Duodenal mucosa (tissue), 2 donors: Measurements from ENCODE around the gene SYT17.
"Not testable (repeated sequence)": the region's sequence is repeated elsewhere in the genome, so short reads cannot be mapped to it uniquely, and the experiment has no call there.

Experiments used
- H3K27ac ChIP-seq: one replicate; pipeline ENCODE4 v1.7.0; 2013; ENCODE audit warnings: low read depth, low read length
- H3K27me3 ChIP-seq, 2 donors: one replicate each; pipeline ENCODE4 v1.7.0; 2013; ENCODE audit warnings: low read length in 2 of 2, control low read depth in 1 of 2; ENCODE audit not compliant: insufficient read depth in 2 of 2, control insufficient read depth in 1 of 2
- H3K36me3 ChIP-seq, 2 donors: one replicate each; pipeline ENCODE4 v1.7.0; 2013; ENCODE audit warnings: low read length in 2 of 2, control low read depth in 1 of 2; ENCODE audit not compliant: insufficient read depth in 2 of 2, control insufficient read depth in 1 of 2
- H3K4me1 ChIP-seq, 2 donors: one replicate each; pipeline ENCODE4 v1.7.0; 2013; ENCODE audit warnings: low read length in 2 of 2, control low read depth in 1 of 2; ENCODE audit not compliant: insufficient read depth in 2 of 2, control insufficient read depth in 1 of 2
- H3K4me3 ChIP-seq, 2 donors: one replicate each; pipeline ENCODE4 v1.7.0; 2013; ENCODE audit warnings: low read length in 2 of 2, low read depth in 1 of 2
- H3K9ac ChIP-seq, 2 donors: one replicate each; pipeline ENCODE4 v1.7.0; 2013; ENCODE audit warnings: low read length in 2 of 2, low read depth in 1 of 2
- H3K9me3 ChIP-seq, 2 donors: one replicate each; pipeline ENCODE4 v1.7.0; 2013; ENCODE audit warnings: low read length in 2 of 2, control low read depth in 1 of 2; ENCODE audit not compliant: control insufficient read depth in 1 of 2

Gene SYT17

DNA sequence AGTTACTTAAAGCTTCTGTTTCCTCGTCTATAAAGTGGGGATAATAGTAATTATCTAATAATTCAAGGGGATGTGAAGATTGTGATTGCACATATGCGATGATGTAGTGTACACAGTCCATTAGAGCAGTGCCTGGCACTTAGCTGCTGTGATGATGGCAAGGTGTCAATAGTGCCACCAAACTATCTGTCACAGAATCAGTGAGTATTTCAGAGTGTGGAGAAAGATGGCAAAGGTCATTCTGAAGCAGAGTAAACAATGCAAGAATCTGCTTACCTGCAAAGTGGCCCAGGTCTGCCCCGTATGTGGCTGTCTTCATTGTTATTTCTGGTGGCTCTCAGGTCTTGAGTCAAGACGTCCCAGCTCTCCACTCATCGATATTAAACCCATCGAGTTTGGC, 15.1 kb downstream of the SYT17 start:
- Histone ChIP-seq H3K9me3 (no peaks in the 10 kb centered on the region), H3K27ac (no peak overlapping the region), H3K36me3 (no peaks in the 10 kb centered on the region), H3K4me3 (no peak overlapping the region), H3K4me1 (peaks cover 0 to 3% of the 10 kb centered on the region in 2 donors), H3K9ac (no peak overlapping the region), H3K27me3 (no peaks in the 10 kb centered on the region)

DNA sequence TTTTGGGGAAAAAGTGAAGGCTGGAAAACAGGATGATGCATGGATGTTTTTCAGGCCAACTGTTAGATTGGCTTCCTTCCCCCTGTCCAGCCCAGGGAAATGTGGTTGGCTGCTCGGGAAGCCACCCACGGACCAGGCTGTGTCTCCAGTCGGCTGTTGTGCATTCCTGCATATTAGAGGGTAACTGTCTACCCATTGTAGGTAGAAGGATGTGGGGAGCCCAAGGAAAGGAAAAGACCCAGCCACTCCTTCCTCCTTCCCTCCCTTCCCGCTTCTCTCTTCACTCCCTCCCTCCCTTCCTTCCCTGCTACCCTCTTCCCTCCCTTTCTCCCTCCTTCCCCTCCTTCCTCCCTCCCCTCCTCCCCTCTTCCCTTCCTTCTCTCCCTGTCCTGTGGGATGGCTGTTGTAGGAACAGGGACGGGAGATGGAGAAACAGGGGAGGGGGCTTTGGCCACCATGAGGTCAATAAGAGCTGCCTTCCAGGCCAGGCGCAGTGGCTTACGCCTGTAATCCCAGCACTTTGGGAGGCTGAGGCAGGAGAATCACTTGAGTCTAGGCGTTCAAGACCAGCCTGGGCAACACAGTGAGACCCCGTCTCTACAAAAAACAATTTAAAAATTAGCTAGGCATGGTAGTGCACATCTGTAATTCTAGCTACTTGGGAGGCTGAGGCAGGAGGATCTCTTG, 16.9 kb downstream of the SYT17 start:
- Histone ChIP-seq H3K27ac (no peak overlapping the region), H3K9ac (no peak overlapping the region), H3K9me3 (no peaks in the 10 kb centered on the region), H3K4me1 (peaks cover 0 to 3% of the 10 kb centered on the region in 2 donors), H3K36me3 (no peaks in the 10 kb centered on the region), H3K27me3 (no peaks in the 10 kb centered on the region), H3K4me3 (no peak overlapping the region)

DNA sequence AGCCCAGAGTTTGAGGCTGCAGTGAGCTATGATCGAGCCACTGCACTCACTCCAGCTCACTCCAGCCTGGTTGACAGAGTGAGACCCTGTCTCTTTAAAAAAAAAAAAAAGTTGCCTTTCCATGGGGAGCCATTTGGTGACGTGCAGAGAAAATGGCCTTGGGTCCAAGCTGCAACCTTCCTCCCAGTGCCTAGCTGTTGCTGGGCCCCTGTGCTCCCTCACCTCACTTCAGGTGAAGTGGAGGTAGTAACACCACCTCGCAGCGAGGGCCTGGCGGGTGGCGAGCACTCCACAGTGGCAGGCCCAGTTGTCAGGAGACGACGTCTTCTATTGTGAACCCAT, 17.4 kb downstream of the SYT17 start:
- Histone ChIP-seq H3K36me3 (no peaks in the 10 kb centered on the region), H3K27me3 (no peaks in the 10 kb centered on the region), H3K4me1 (peaks cover 0 to 3% of the 10 kb centered on the region in 2 donors), H3K9me3 (no peaks in the 10 kb centered on the region), H3K4me3 (no peak overlapping the region), H3K27ac (no peak overlapping the region), H3K9ac (no peak overlapping the region)

DNA sequence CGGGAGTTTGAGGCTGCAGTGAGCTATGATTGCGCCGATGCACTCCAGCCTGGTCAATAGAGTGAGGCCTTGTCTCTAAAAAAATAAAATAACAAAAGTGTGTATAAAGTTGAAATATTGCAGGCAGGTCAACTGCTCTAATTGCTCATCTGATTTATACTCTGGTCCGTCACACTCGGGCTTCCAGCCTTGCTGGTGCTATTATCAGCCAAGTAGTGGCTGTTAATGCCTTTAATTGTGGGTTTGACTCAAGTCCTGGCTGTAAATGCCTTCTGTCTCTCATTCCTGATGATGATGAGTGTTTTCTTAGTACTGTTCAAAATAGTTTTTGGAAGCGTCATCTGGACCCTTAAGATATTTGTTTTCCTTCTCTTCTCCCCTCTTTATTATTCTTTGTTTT, 18.4 kb downstream of the SYT17 start:
- no peak overlapping the region for H3K9ac ChIP-seq
- peaks cover 0 to 3% of the 10 kb centered on the region in 2 donors for H3K4me1 ChIP-seq
- H3K27ac ChIP-seq: no peak overlapping the region
- no peaks in the 10 kb centered on the region for H3K27me3 ChIP-seq
- no peaks in the 10 kb centered on the region for H3K36me3 ChIP-seq
- H3K4me3 ChIP-seq: no peak overlapping the region
- H3K9me3 ChIP-seq: no peaks in the 10 kb centered on the region

DNA sequence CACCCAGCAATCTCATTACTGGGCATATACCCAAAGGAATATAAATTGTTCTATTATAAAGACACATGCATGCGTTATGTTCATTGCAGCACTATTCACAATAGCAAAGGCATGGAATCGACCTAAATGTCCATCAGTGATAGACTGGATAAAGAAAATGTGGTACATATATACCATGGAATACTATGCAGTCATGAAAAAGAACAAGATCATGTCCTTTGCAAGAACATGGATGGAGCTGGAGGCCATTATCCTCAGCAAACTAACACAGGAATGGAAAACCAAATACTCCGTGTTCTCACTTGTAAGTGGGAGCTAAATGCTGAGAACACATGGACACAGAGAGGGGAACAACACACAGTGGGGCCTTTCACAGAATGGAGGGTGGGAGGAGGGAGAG, 19.9 kb downstream of the SYT17 start:
- H3K27ac ChIP-seq, H3K36me3 ChIP-seq, H3K9ac ChIP-seq, H3K27me3 ChIP-seq, H3K4me3 ChIP-seq, H3K4me1 ChIP-seq, H3K9me3 ChIP-seq: not testable (repeated sequence)

DNA sequence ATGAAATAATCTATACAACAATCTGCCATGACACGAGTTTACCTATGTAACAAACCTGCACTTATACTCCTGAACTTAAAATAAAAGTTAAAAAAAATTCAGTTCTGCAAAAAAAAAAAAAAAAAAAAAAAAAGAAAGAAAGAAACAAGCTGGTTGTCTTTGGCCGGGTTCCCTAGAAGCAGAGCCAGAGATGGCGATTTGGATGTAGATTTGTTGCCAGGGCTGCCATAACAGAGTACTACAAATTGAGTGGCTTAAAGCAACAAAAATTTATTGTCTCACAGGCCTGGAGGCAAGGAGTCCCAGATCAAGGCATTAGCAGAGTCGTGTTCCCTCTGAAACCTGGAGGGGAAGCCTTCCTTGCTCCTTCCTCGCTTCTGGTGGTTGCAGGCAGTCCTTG, 20.4 kb downstream of the SYT17 start:
- Histone ChIP-seq H3K27ac (no peak overlapping the region), H3K4me3 (no peak overlapping the region), H3K27me3 (no peaks in the 10 kb centered on the region), H3K36me3 (no peaks in the 10 kb centered on the region), H3K9ac (no peak overlapping the region), H3K9me3 (no peaks in the 10 kb centered on the region), H3K4me1 (peaks cover 0 to 3% of the 10 kb centered on the region in 2 donors)

DNA sequence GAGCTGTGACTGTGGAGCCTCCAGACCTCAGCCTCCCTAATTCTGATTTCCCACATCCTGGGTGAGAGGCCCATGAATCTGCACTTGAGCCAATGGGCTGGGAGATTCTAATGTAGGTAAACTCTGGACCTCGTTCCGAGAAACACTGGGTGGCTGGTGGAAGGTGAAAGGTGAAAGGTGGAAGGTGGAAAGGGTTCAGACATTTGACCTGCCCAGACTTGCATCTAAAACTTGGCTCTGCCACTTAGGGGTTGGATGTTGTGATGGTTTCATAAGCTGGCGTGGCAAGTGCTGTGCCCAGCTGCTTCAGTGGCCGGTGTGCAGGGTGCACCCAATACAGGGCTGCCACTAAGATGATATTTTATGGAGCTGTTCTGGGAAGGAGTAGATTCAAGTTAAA, 24.8 kb downstream of the SYT17 start:
- Histone ChIP-seq H3K4me1 (no peaks in the 10 kb centered on the region), H3K27me3 (no peaks in the 10 kb centered on the region), H3K4me3 (no peak overlapping the region), H3K27ac (no peak overlapping the region), H3K9me3 (no peaks in the 10 kb centered on the region), H3K9ac (no peak overlapping the region), H3K36me3 (no peaks in the 10 kb centered on the region)

DNA sequence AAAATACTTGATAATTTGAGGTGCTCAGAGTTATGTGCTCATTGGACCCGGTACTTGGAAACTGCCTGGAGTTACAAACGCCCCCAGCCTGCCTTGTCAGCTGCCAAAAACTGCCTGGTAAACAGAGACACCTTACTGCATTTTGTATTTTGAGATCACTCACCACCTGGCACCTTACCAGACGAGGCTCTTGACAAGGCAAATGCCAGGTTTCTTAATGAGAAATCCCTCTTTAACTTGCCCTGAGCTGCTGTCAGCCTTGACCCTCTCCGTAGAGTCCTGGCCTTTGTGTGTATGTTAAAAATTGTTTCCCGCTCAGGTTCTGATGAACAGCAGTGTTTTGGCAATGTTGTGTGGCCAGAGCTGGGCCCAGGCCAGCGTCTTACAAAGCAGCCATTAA, 28.8 kb downstream of the SYT17 start:
- no peak overlapping the region for H3K9ac ChIP-seq
- H3K27ac ChIP-seq: no peak overlapping the region
- H3K36me3 ChIP-seq: no peaks in the 10 kb centered on the region
- H3K27me3 ChIP-seq: no peaks in the 10 kb centered on the region
- peaks cover 6 to 11% of the 10 kb centered on the region in 2 donors for H3K9me3 ChIP-seq
- H3K4me1 ChIP-seq: no peaks in the 10 kb centered on the region
- no peak overlapping the region for H3K4me3 ChIP-seq

DNA sequence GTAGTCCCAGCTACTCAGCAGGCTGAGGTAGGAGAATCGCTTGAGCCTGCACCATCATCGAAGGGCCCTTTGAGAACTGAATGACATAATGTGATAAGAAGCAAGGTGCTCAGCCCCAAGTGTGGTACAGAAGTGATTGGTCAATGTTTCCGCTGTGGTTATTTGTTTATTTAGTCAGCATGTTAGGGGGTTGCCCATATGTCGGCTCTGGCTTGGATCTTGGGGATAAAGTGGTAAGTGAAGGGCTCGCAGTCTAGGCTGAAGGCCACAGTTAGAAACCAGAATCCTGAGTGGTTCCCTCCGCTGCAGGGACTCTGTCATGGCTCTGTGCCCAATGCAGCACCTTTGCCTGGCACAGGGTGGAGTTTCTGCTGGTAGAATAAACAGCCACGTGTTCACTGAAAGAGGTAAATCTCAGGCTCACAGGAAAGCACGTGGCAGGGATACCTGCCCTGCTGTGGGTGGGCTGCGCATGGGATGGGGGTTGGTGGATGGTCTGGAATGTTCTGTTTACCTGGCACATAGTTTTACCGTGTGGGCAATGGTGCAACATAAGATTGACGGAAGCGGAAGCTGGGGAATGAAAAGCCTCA, 35.4 kb downstream of the SYT17 start:
- Histone ChIP-seq H3K4me3 (no peak overlapping the region), H3K9ac (no peak overlapping the region), H3K36me3 (no peaks in the 10 kb centered on the region), H3K27me3 (no peaks in the 10 kb centered on the region), H3K4me1 (no peaks in the 10 kb centered on the region), H3K27ac (no peak overlapping the region), H3K9me3 (peaks cover 7 to 9% of the 10 kb centered on the region in 2 donors)

DNA sequence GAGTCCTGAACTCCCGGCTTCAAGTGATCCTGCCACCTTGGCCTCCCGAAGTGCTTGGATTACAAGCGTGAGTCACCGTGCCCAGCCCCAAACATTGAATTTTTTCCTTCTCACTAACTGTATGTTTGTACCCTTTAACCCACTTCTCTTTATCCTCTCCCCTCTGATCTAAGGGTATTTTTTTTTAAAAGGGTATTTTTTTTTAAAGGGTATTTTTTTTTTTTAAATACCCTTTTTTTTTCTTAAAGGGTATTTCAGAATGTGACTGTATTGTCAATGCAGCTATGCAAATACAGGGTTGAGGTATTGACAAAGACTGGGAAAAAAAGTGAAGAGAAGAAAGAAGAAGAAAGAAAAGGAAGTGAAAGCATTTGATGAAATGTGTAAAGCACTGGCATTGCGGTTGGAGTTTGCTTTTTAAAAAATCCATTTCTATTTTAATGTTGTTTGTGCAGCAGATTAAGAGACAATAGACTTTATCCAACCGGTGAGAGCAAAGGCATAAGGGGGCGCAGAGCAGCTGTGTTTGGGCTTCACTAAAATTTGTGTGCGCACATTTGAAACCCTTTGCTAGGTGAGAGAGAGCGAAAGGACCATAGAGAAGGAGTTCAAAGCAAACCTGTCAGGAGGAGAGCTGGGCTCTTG, 42.4 kb downstream of the SYT17 start:
- Histone ChIP-seq H3K4me1 (no peaks in the 10 kb centered on the region), H3K4me3 (no peak overlapping the region), H3K27me3 (no peaks in the 10 kb centered on the region), H3K36me3 (no peaks in the 10 kb centered on the region), H3K9me3 (no peaks in the 10 kb centered on the region), H3K27ac (no peak overlapping the region), H3K9ac (no peak overlapping the region)
